Fibroblast of lung (primary cell): ENCODE data around the gene WTAP. TPM values are rescaled to one million over a fixed set of nuclear protein-coding genes. Genes with fewer than 3 reads are reported as not detected.

Experiments
- DNase-seq, 2 donors: peaks; one replicate each; pipeline versions ENCODE4 v3.0.0 to v3.0.0-alpha.2; 2010; ENCODE audit warnings: low read depth in 2 of 2
- H2AFZ ChIP-seq: 2 replicates; pipeline ENCODE4 v1.5.1; 2012; ENCODE audit warnings: low read length, control low read depth, inconsistent platforms
- H3K27ac ChIP-seq: 2 replicates; pipeline ENCODE4 v1.5.1; 2011; ENCODE audit warnings: low read length, control low read depth; ENCODE audit not compliant: insufficient read depth
- H3K27me3 ChIP-seq: 2 replicates; pipeline ENCODE4 v1.5.1; 2011; ENCODE audit warnings: mild to moderate bottlenecking, low read length; ENCODE audit not compliant: control insufficient read depth, insufficient read depth
- H3K36me3 ChIP-seq: 2 replicates; pipeline ENCODE4 v1.5.1; 2011; ENCODE audit warnings: low read length; ENCODE audit not compliant: control insufficient read depth, insufficient read depth
- H3K4me1 ChIP-seq: 2 replicates; pipeline ENCODE4 v1.5.1; 2011; ENCODE audit warnings: low read length; ENCODE audit not compliant: control insufficient read depth, insufficient read depth; ENCODE audit errors: extremely low read depth
- H3K4me2 ChIP-seq: 2 replicates; pipeline ENCODE4 v1.5.1; 2011; ENCODE audit warnings: low read length, control low read depth; ENCODE audit not compliant: insufficient read depth; ENCODE audit errors: extremely low read depth
- H3K4me3 ChIP-seq, 4 experiments: fragments of 200-600 bp in 1 of 4; sonication (generic) in 1 of 4; replicated peaks in 1 of 4; 2 replicates each; pipeline ENCODE4 v1.5.1; 2011 to 2016; ENCODE audit warnings: low read length in 4 of 4, low read depth in 3 of 4, mild to moderate bottlenecking in 3 of 4, control low read depth in 2 of 4, inconsistent platforms in 1 of 4, mixed read lengths in 1 of 4; ENCODE audit not compliant: insufficient read depth in 1 of 4; ENCODE audit errors: control extremely low read depth in 1 of 4
- H3K79me2 ChIP-seq: 2 replicates; pipeline ENCODE4 v1.5.1; 2012; ENCODE audit warnings: mild to moderate bottlenecking, low read length, inconsistent platforms; ENCODE audit not compliant: control insufficient read depth, insufficient read depth
- H3K9ac ChIP-seq: 2 replicates; pipeline ENCODE4 v1.5.1; 2011; ENCODE audit warnings: mild to moderate bottlenecking, low read length, control low read depth; ENCODE audit not compliant: insufficient read depth
- H3K9me3 ChIP-seq: 2 replicates; pipeline ENCODE4 v1.5.1; 2012; ENCODE audit warnings: low read depth, low read length; ENCODE audit not compliant: control insufficient read depth, insufficient read depth
- H4K20me1 ChIP-seq: 2 replicates; pipeline ENCODE4 v1.5.1; 2011; ENCODE audit warnings: low read length; ENCODE audit not compliant: control insufficient read depth, insufficient read depth; ENCODE audit errors: extremely low read depth
- CTCF ChIP-seq, 2 donors: IDR thresholded peaks in 1 of 2; conservative IDR thresholded peaks in 1 of 2; 1 replicate in 1 of 2; 2 replicates in 1 of 2; pipeline ENCODE4 v1.5.1; 2011 to 2012; ENCODE audit warnings: low read length in 2 of 2, control low read depth in 1 of 2, inconsistent platforms in 1 of 2, low read depth in 1 of 2, mild to moderate bottlenecking in 1 of 2
- EZH2 ChIP-seq: IDR thresholded peaks from 2 replicates; pipeline ENCODE4 v1.5.1; 2012; ENCODE audit warnings: low read length, control low read depth, mild to moderate bottlenecking; ENCODE audit errors: missing control alignments
- polyA plus RNA-seq, 2 donors: library from polyadenylated mRNA; depleted of rRNA in 1 of 2; stranded (reverse) in 1 of 2; unstranded in 1 of 2; fragments of >200 nt; gene quantifications; 2 replicates each; pipeline ENCODE4 v1.2.1, GENCODE V29; 2011 to 2012; ENCODE audit warnings: missing spikeins in 1 of 2
- total RNA-seq: library from RNA; depleted of rRNA; stranded (reverse); fragments of >200 nt; gene quantifications from 2 replicates; pipeline ENCODE4 v1.2.1, GENCODE V29; 2014

The WTAP gene
- total and polyA plus RNA-seq, 2 donors (not counting 1 experiment from before 2014, with no cell fraction given): 52.7 to 124 TPM

GRCh38 chr6:159679091-159680077 is 47.9 kb upstream of the WTAP start:
- peak overlapping the region; percentile 8 for H3K4me2 ChIP-seq
- peak; percentile 42 to 65 for DNase-seq
- H3K27ac ChIP-seq: peak overlapping the region; percentile 1

GRCh38 chr6:159680104-159680503 is 47.2 kb upstream of the WTAP start:
- Histone ChIP-seq H3K27ac (no peak overlapping the region), H2AFZ (no peak overlapping the region), H3K36me3 (no peaks in the 10 kb centered on the region), H3K27me3 (no peaks in the 10 kb centered on the region), H3K79me2 (no peaks in the 10 kb centered on the region), H4K20me1 (no peaks in the 10 kb centered on the region), H3K4me2 (no peak overlapping the region), H3K9ac (no peak overlapping the region), H3K4me1 (peaks cover 4% of the 10 kb centered on the region), H3K9me3 (no peaks in the 10 kb centered on the region), H3K4me3 (no peak overlapping the region)
- TF ChIP-seq CTCF (conservative IDR thresholded peaks at IDR 0.05 in 1 of 2, IDR thresholded peaks at IDR 0.05 in 1 of 2; ENCODE audit: low read depth in 1 of 2, low read length in 2 of 2): no peak
- DNase-seq: peak; percentile 19 to 29

More at GRCh38 chr6:159679091-159680077, 47.9 kb upstream of the WTAP start:
- peaks cover 4% of the 10 kb centered on the region for H3K4me1 ChIP-seq
- no peak overlapping the region for H3K4me3 ChIP-seq
- H3K36me3 ChIP-seq: no peaks in the 10 kb centered on the region
- no peak for TF ChIP-seq CTCF (conservative IDR thresholded peaks at IDR 0.05 in 1 of 2, IDR thresholded peaks at IDR 0.05 in 1 of 2; ENCODE audit: low read depth in 1 of 2, low read length in 2 of 2)
- no peak for TF ChIP-seq EZH2
- no peaks in the 10 kb centered on the region for H4K20me1 ChIP-seq
- no peak overlapping the region for H2AFZ ChIP-seq
- no peak overlapping the region for H3K9ac ChIP-seq
- H3K79me2 ChIP-seq: no peaks in the 10 kb centered on the region
- no peaks in the 10 kb centered on the region for H3K27me3 ChIP-seq
- H3K9me3 ChIP-seq: no peaks in the 10 kb centered on the region

GRCh38 chr6:159681191-159681880 is 46.0 kb upstream of the WTAP start:
- Histone ChIP-seq H4K20me1 (no peaks in the 10 kb centered on the region), H2AFZ (no peak overlapping the region), H3K9me3 (no peaks in the 10 kb centered on the region), H3K36me3 (peaks cover 2% of the 10 kb centered on the region), H3K79me2 (no peaks in the 10 kb centered on the region), H3K27ac (no peak overlapping the region), H3K4me1 (peaks cover 4% of the 10 kb centered on the region), H3K4me3 (no peak overlapping the region), H3K27me3 (no peaks in the 10 kb centered on the region), H3K9ac (no peak overlapping the region), H3K4me2 (no peak overlapping the region)
- no peak for TF ChIP-seq CTCF (conservative IDR thresholded peaks at IDR 0.05 in 1 of 2, IDR thresholded peaks at IDR 0.05 in 1 of 2; ENCODE audit: low read depth in 1 of 2, low read length in 2 of 2)
- TF ChIP-seq EZH2: no peak
- no peak for DNase-seq
